Gastrocnemius medialis (tissue), 4 donors: ENCODE data around the gene ADAM19. TPM values are rescaled to one million over a fixed set of nuclear protein-coding genes. Genes with fewer than 3 reads are reported as not detected.

ENCODE experiments used
- ATAC-seq, 2 donors: fragments of 150-250 bp; one replicate each; pipeline ENCODE4 v1.9.1; 2016
- DNase-seq, 2 donors: peaks; one replicate each; pipeline ENCODE4 v3.0.0-alpha.2; 2019
- H3K27ac ChIP-seq, 4 donors: fragments of 200-600 bp; sonication (generic); 1 replicate in 1 of 4; 2 replicates in 3 of 4; pipeline ENCODE4 v1.5.1; 2016 to 2018; ENCODE audit warnings: mild to moderate bottlenecking in 2 of 4, moderate library complexity in 1 of 4
- H3K27me3 ChIP-seq, 3 donors: fragments of 200-600 bp; sonication (generic) in 2 of 3; 1 replicate in 1 of 3; 2 replicates in 2 of 3; pipeline versions ENCODE4 v1.5.1 to v1.6.0; 2016 to 2019; ENCODE audit warnings: mild to moderate bottlenecking in 1 of 3, moderate library complexity in 1 of 3
- H3K36me3 ChIP-seq, 2 donors: fragments of 200-600 bp; sonication (generic) in 1 of 2; one replicate each; pipeline ENCODE4 v1.5.1; 2017 to 2018
- H3K4me1 ChIP-seq, 2 donors: fragments of 200-600 bp; sonication (generic) in 1 of 2; one replicate each; pipeline ENCODE4 v1.5.1; 2016 to 2017; ENCODE audit warnings: mild to moderate bottlenecking in 2 of 2
- H3K4me3 ChIP-seq, 4 donors: fragments of 200-600 bp; sonication (generic) in 3 of 4; 1 replicate in 1 of 4; 2 replicates in 3 of 4; pipeline ENCODE4 v1.5.1; 2016 to 2019; ENCODE audit warnings: mild to moderate bottlenecking in 2 of 4
- H3K9me3 ChIP-seq, 3 donors: fragments of 200-600 bp; sonication (generic) in 2 of 3; 1 replicate in 1 of 3; 2 replicates in 2 of 3; pipeline ENCODE4 v1.5.1; 2016 to 2019
- CTCF ChIP-seq, 5 experiments: fragments of 450-650 bp in 3 of 5; fragments of 200-600 bp in 2 of 5; sonication (generic) in 2 of 5; IDR thresholded peaks in 4 of 5; conservative IDR thresholded peaks in 1 of 5; 1 replicate in 4 of 5; 2 replicates in 1 of 5; pipeline ENCODE4 v1.5.1; 2016 to 2019; ENCODE audit warnings: antibody characterized with exemption in 5 of 5, mild to moderate bottlenecking in 3 of 5, moderate library complexity in 3 of 5
- POLR2A ChIP-seq, 2 donors: fragments of 450-650 bp; IDR thresholded peaks; one replicate each; pipeline ENCODE4 v1.6.1; 2017; ENCODE audit warnings: antibody characterized with exemption in 2 of 2, mild to moderate bottlenecking in 2 of 2, moderate library complexity in 2 of 2
- in situ Hi-C, 4 donors: fragments of 200-750 bp; cut with MboI; loops; one replicate each; pipeline versions ENCODE4 v1.15.0 to v1.8.0; 2017; ENCODE audit warnings: low sequenced_read_pairs in 4 of 4
- intact Hi-C: fragments of 100-400 bp; cut with DNase I; formaldehyde crosslinking; loops from one replicate; pipeline ENCODE4 v1.15.1; 2023; ENCODE audit warnings: low total_unique reads
- total RNA-seq, 4 donors: library from RNA; depleted of rRNA; stranded (reverse); fragments of >200 nt; gene quantifications; one replicate each; pipeline versions ENCODE4 v1.1.0 to v1.2.3, GENCODE V29; 2016

The ADAM19 gene
- total RNA-seq, 4 donors from 2014 or later = 0.39 to 0.97 (median 0.76) TPM

DNA sequence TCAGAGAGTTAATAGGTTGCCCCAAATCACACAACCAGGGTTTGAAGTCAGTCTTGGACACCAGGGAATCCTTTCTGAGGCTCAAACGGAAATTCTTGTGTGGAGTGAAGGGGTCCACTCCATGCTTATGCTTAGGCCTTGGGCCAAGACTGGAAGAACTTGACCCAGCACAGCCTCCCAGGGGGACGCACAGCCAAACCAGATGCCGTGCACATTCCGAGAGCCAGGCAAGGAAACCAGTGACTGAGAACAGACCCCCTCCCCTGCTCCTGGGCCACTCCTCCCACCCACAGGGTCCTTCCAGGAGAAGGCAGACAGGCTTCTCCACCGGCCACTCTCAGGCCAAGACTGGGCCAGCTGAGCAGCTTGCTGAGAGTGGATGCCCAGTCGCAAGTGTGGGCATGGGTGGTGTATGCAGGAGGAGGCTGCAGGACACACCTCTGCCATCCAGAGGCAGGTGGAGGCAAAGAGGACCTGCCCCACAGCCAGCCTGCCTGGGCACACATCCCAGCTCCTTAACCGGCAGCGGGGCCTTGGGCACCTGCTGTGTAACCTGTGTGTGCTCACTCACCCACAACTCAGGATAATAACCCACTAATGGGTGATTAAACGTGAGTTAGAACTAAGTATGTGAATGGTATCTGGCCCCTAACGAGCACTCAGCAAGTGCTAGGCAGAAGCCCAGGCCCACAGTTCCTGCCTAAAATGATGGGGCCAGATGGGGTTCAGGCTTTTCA, 77.5 kb downstream of the ADAM19 start:
- Histone ChIP-seq H3K4me1 (no peaks in the 10 kb centered on the region), H3K27ac (no peak overlapping the region), H3K36me3 (peaks cover 0 to 4% of the 10 kb centered on the region in 2 donors), H3K27me3 (no peaks in the 10 kb centered on the region), H3K9me3 (no peaks in the 10 kb centered on the region), H3K4me3 (no peak overlapping the region)
- intact Hi-C loops (no loop called here), in situ Hi-C loops (no loop called here)
- no peak for DNase-seq
- ATAC-seq = no peak
- no peak for TF ChIP-seq POLR2A (IDR thresholded peaks at IDR 0.05)
- no peak for TF ChIP-seq CTCF (IDR thresholded peaks at IDR 0.05 in 4 of 5, conservative IDR thresholded peaks at IDR 0.05 in 1 of 5)

- Histone ChIP-seq H3K4me1 (no peaks in the 10 kb centered on the region), H3K4me3 (no peak overlapping the region), H3K9me3 (no peaks in the 10 kb centered on the region), H3K27me3 (no peaks in the 10 kb centered on the region), H3K36me3 (no peaks in the 10 kb centered on the region), H3K27ac (no peak overlapping the region)
- no peak for DNase-seq
- TF ChIP-seq CTCF (IDR thresholded peaks at IDR 0.05 in 4 of 5, conservative IDR thresholded peaks at IDR 0.05 in 1 of 5) (no peak), POLR2A (IDR thresholded peaks at IDR 0.05) (no peak)
- ATAC-seq = no peak
- intact Hi-C loops = no loop called here
- in situ Hi-C loops = no loop called here
Measured at GRCh38 chr5:157496864-157497263, 78.7 kb downstream of the ADAM19 start.

GRCh38 chr5:157494178-157494832, 81.3 kb downstream of the ADAM19 start:
- ATAC-seq = no peak

GRCh38 chr5:157492886-157493285, 82.7 kb downstream of the ADAM19 start:
- Histone ChIP-seq H3K27me3 (no peaks in the 10 kb centered on the region), H3K36me3 (peaks cover 0 to 9% of the 10 kb centered on the region in 2 donors), H3K4me1 (no peaks in the 10 kb centered on the region), H3K4me3 (no peak overlapping the region), H3K27ac (no peak overlapping the region), H3K9me3 (no peaks in the 10 kb centered on the region)
- no peak for DNase-seq
- intact Hi-C loops (no loop called here), in situ Hi-C loops (no loop called here)
- no peak for TF ChIP-seq POLR2A (IDR thresholded peaks at IDR 0.05)
- no peak for TF ChIP-seq CTCF (IDR thresholded peaks at IDR 0.05 in 4 of 5, conservative IDR thresholded peaks at IDR 0.05 in 1 of 5)
- no peak for ATAC-seq

More at GRCh38 chr5:157494178-157494832, 81.3 kb downstream of the ADAM19 start:
- no peaks in the 10 kb centered on the region for H3K27me3 ChIP-seq
- DNase-seq = no peak
- no peak overlapping the region for H3K27ac ChIP-seq
- H3K9me3 ChIP-seq = no peaks in the 10 kb centered on the region
- in situ Hi-C loops = no loop called here
- TF ChIP-seq CTCF (IDR thresholded peaks at IDR 0.05 in 4 of 5, conservative IDR thresholded peaks at IDR 0.05 in 1 of 5) (no peak), POLR2A (IDR thresholded peaks at IDR 0.05) (no peak)
- H3K36me3 ChIP-seq = peaks cover 0 to 7% of the 10 kb centered on the region in 2 donors
- intact Hi-C loops = no loop called here
- no peaks in the 10 kb centered on the region for H3K4me1 ChIP-seq
- no peak overlapping the region for H3K4me3 ChIP-seq
